Stimulated activated CD8-positive, alpha-beta memory T cell treated with anti-CD3 and anti-CD28 coated beads, Interleukin-7, amount 100 ng/mL, for 48 hours (primary cell): ENCODE measurements around the gene RALY.

Source experiments
- DNase-seq, 2 donors: peaks; one replicate each; pipeline ENCODE4 v3.0.0-alpha.2; 2020; ENCODE audit warnings: low read depth in 1 of 2; ENCODE audit errors: extremely low read depth in 1 of 2

The RALY gene

GRCh38 chr20:34074101-34074760, 80.5 kb downstream of the RALY start:
- DNase-seq, result peak; percentile 19 to 42

- no peak for DNase-seq
Observed at GRCh38 chr20:34075647-34076046, 81.9 kb downstream of the RALY start.

DNA sequence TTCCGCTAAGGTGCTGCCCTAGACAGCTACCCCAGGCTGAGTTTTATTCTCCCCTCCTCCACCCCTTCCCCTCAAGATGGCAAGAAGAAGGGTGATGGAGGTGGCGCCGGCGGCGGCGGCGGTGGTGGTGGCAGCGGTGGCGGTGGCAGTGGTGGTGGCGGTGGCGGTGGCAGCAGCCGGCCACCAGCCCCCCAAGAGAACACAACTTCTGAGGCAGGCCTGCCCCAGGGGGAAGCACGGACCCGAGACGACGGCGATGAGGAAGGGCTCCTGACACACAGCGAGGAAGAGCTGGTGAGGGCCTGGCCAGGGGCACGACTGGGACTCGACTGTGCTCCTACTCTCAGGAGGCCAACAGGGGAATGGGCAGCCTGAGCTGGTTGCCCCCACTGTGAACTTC, 83.2 kb downstream of the RALY start:
- DNase-seq, result no peak

- no peak for DNase-seq
Observed at GRCh38 chr20:34078540-34078939, 84.8 kb downstream of the RALY start.

- no peak for DNase-seq
Observed at GRCh38 chr20:34079818-34080217, 86.1 kb downstream of the RALY start.

GRCh38 chr20:34082232-34082887, 88.6 kb downstream of the RALY start:
- DNase-seq, result no peak

DNA sequence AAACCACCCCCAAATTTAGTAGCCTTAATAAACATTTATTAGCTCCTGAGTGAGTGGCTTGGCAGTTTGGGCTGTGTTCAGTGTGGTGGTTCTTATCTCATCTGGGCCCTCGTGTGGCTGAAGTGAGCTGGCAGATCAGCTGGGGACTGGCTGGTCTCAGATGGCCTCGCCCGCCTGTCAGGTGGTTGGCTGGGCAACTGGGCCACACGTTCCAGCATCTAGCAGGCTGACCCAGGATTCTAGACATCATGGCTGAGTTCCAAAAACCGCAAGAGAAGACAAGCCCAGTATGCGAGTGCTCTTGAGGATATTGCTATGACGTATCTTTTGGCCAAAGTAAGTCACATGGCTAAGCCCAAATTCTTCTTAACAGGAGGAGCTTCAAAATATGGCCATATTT, 89.4 kb downstream of the RALY start:
- DNase-seq, result no peak

GRCh38 chr20:34083781-34084180, 90.1 kb downstream of the RALY start:
- no peak for DNase-seq

- DNase-seq, result no peak
Observed at GRCh38 chr20:34084227-34084923, 90.7 kb downstream of the RALY start.

DNA sequence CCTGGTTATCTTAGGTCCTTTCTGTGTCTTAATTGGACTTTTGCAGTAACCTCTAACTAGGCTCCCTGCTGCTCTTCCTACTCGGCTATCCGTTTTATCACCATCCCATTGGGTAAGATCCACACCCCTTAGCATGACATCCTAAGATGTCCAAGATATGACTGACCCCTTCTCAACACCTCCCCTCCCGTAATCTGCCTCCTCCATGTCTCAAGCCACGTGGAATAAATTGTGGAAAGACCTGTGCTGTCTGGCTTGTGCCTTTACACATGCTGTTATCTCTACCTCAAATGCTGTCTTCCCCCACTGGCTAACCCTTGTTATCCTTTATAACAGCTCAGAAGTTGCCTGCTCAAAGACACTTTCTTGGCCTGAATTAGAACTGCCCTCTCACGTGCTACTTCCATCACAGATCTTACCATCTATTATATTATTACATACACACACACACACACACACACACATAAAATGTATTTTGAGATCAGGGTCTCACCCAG, 91.9 kb downstream of the RALY start:
- DNase-seq, result no peak

- DNase-seq, result no peak
Observed at GRCh38 chr20:34088305-34089174, 94.8 kb downstream of the RALY start.

DNA sequence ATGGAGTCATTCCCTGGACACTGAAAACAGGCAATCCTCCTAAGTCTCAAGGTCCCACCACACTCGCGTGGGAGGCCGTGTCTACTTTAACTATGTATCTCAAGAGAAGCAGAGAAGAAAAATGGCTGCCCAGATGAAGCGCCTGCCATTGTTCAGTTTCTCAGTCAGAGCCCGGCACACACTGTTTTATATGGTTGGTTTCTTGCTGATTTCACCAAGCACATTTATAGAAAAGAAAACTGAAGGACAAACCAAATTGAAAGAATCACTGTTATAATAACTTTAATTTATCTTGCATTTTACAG, 95.4 kb downstream of the RALY start:
- DNase-seq, result no peak

DNA sequence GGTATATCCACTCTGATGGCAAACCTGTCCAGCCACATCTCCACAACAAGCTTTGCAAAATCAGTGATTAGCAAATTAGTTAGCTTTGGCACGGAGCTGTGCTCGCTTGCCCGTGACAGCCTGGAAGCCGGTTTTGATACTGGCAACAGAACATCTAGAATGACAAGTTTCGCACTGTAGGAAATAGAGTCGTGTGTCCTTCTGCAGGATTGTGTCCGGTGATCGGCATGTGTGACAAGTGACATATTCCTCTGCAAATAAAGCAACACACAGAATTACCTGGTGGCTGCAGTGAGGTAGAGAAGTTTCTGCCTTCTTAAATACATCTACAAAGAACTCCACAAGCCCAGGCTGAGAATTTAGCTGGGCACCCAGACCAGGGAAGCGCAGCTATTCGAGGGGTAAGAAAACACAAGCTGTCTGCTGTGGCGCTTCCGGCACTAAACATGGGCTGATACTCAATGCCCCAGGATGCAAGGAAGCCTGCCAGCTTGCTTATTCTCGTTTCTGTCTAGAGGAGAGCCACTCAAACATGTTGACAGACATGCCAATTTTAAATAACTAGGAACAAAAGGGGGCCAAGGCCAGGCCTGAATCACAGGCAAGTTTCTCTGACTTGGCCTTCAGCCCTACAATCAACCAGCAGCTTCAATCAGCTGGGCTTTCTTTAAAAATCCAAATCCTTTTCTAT, 96.1 kb downstream of the RALY start:
- no peak for DNase-seq

DNA sequence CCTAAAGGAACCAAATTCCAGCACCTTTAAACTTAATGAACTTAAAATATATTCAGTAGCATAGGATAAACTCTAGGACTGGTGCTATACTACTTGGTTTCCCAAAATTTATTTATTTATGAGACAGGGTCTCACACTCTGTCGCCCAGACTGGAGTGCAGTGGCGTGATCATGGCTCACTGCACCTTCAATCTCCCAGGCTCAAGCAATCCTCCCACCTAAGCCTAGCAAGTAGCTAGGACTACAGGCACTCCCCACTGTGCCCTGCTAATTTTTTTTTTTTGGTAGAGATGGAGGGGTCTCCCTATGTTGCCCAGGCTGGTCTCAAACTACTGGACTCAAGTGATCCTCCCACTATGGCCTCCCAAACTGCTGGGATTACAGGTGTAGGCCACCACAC, 96.9 kb downstream of the RALY start:
- DNase-seq, result no peak

DNA sequence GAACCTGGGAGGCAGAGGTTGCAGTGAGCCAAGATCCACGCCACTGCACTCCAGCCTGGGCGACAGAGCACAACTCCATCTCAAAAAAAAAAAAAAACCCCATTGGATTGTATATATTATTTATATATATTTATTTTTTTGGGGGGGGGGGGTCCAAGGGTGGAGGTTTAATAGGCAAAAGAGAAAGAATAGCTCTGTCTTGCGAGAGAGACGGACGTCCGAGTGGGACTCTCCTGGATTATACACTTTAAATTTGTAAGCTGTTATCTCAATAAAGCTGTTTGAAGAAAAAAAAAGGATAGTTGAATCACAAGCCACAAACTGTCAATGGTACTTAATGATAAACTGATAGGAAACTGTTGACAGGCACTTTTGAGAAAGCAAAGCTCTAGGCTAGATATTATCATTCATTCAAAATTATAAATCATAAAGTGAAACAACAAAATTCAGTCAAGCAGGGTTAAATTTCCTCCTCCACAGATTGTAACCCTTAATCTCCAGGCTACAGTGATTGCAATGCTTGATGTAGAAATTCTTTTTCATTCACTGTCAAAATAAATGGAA, 98.0 kb downstream of the RALY start:
- no peak for DNase-seq

GRCh38 chr20:34093895-34094294, 100.2 kb downstream of the RALY start:
- no peak for DNase-seq

DNA sequence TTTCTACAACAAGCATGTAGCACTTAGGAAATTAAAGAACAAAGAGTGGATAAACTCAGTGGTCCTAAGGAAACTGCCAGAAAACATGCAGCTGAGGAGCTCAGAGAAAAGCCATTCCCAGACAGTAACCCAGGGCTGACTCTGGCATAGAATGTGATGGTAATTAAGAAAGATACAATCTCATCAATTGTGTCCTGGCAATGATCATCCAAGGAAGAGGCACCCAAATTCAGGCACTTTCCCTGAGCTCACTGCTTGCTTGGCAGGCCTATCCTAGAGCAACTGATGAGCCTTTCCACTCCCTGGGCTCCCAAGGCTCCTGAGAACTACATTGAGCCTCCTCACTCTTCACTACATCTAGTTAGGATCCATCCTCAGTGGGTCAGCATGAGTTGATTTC, 102.1 kb downstream of the RALY start:
- DNase-seq, result no peak

GRCh38 chr20:34096699-34097444, 103.2 kb downstream of the RALY start:
- DNase-seq, result no peak

DNA sequence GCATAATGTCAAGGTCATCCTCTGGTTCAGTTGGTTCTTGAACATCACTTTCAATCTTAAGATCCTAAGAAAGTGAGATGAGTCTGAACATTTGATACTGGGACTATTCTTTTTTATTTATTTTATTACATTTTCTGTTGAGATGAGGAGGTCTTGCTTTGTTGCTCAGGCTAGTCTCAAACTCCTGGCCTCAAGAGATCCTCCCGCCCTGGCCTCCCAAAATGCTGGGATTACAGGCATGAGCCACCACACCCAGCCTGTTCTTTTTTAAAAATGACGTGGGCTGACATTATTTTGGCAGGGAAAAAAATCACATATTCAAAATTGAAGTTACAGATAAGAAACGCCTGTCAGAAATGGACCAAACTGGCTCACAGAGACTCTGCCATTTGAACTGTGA, 104.9 kb downstream of the RALY start:
- DNase-seq, result no peak

DNA sequence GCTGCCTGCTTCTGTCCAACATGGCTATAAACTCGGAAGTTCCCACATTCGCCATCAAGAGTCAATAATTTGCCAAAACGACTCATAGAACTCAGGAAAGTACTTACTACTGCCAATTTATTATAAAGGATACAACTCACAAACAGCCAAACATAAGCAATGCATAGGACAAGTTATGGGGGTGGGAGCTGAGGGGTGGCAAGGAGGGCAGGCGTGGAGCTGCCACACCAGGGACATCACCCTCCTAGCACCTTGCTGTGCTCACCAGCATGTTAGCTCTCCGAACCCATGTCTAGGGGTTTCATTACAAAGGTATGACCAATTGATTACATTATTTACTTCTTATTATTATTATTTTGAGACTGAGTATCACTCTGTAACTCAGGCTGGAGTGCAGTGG, 106.0 kb downstream of the RALY start:
- no peak for DNase-seq
